K562 (cell line): ENCODE results near the gene AZU1. TPM values are rescaled to one million over a fixed set of nuclear protein-coding genes. Genes with fewer than 3 reads are reported as not detected.

ENCODE experiments used
- BACH1 ChIP-seq: fragments of 200-800 bp; sonication (Bioruptor generic); IDR thresholded peaks from 2 replicates; pipeline ENCODE4 v1.6.1; 2016; ENCODE audit warnings: missing genetic modification characterization, missing compliant biosample characterization
- DDX20 ChIP-seq: fragments of 450-650 bp; IDR thresholded peaks from 2 replicates; pipeline ENCODE4 v1.6.1; 2016; ENCODE audit warnings: missing genetic modification characterization, low read depth, mild to moderate bottlenecking, missing compliant biosample characterization, moderate library complexity
- HCFC1 ChIP-seq: IDR thresholded peaks from 2 replicates; pipeline ENCODE4 v1.6.1; 2012; ENCODE audit warnings: low read depth, low read length, improper control_type of control experiment
- HMG20B ChIP-seq: fragments of 250-450 bp; sonication (Bioruptor Pico); IDR thresholded peaks from 2 replicates; pipeline ENCODE4 v1.5.0; 2021; ENCODE audit warnings: mild to moderate bottlenecking
- MIER1 ChIP-seq: fragments of 450-650 bp; IDR thresholded peaks from 2 replicates; pipeline ENCODE4 v1.6.1; 2016; ENCODE audit warnings: antibody characterized with exemption, mild to moderate bottlenecking, low read depth
- NELFE ChIP-seq: IDR thresholded peaks from 2 replicates; pipeline ENCODE4 v1.6.1; 2011; ENCODE audit warnings: mild to moderate bottlenecking; ENCODE audit not compliant: insufficient read depth, insufficient read length
- NFIC ChIP-seq: fragments of 450-650 bp; IDR thresholded peaks from 2 replicates; pipeline ENCODE4 v1.6.1; 2017; ENCODE audit warnings: mild to moderate bottlenecking, inconsistent platforms
- NFRKB ChIP-seq: fragments of 450-650 bp; IDR thresholded peaks from 2 replicates; pipeline ENCODE4 v1.6.1; 2016; ENCODE audit warnings: low read depth
- PCBP2 ChIP-seq: fragments of 200-400 bp; formaldehyde crosslinking; IDR thresholded peaks from 2 replicates; pipeline ENCODE4 v1.6.1; 2018; ENCODE audit warnings: low read length, low read depth, mild to moderate bottlenecking, moderate library complexity; ENCODE audit not compliant: poor library complexity, severe bottlenecking
- PTRF ChIP-seq: fragments of 450-650 bp; IDR thresholded peaks from 2 replicates; pipeline ENCODE4 v1.6.1; 2016; ENCODE audit warnings: mild to moderate bottlenecking, missing genetic modification characterization, missing compliant biosample characterization
- SMARCA5 ChIP-seq: fragments of 450-650 bp; IDR thresholded peaks from 2 replicates; pipeline ENCODE4 v1.6.1; 2016
- TAF7 ChIP-seq: fragments of 450-650 bp; IDR thresholded peaks from 2 replicates; pipeline ENCODE4 v1.6.1; 2016; ENCODE audit warnings: missing genetic modification characterization, missing compliant biosample characterization
- TCF3 ChIP-seq: sonication (generic); formaldehyde crosslinking; IDR thresholded peaks from 2 replicates; pipeline ENCODE4 v1.4.0; 2020; ENCODE audit warnings: mild to moderate bottlenecking, missing genetic modification reagents
- TRIM24 ChIP-seq, 2 experiments: fragments of 450-650 bp; IDR thresholded peaks; 2 replicates each; pipeline ENCODE4 v1.6.1; 2016
- ZFPM2 ChIP-seq: fragments of 250-450 bp; sonication (Bioruptor Pico); IDR thresholded peaks from 2 replicates; pipeline ENCODE4 v1.5.1; 2022; ENCODE audit warnings: mild to moderate bottlenecking
- ZNF24 ChIP-seq: fragments of 450-650 bp; IDR thresholded peaks from 2 replicates; pipeline ENCODE4 v1.6.1; 2016
- polyA plus RNA-seq, 8 experiments: library from polyadenylated mRNA; depleted of rRNA in 4 of 8; stranded (reverse) in 5 of 8; unstranded in 3 of 8; fragments of >200 nt; fragmentation: Nextera tagmentation in 2 of 8; fragmentation: Illumina TruSeq in 1 of 8; extraction: Ambion mirVana in 2 of 8; extraction: Trizol in 1 of 8; gene quantifications; 2 replicates each; pipeline versions ENCODE4 v1.2.1 to v1.2.3, GENCODE V29; 2011 to 2014; ENCODE audit warnings: inconsistent platforms in 1 of 8, missing spikeins in 1 of 8
- total RNA-seq, 7 experiments: library from RNA; depleted of rRNA in 6 of 7; stranded (reverse); fragments of >200 nt in 6 of 7; fragmentation: Illumina TruSeq in 2 of 7; extraction: Trizol in 2 of 7; gene quantifications; 2 replicates each; pipeline versions ENCODE4 v1.2.1 to v1.2.3, GENCODE V29; 2011 to 2021; ENCODE audit warnings: low replicate concordance in 1 of 7
- TF ChIP-seq, protein P1 (sequence below), 2 experiments: fragments of 250-450 bp in 1 of 2; fragments of 450-650 bp in 1 of 2; sonication (Bioruptor Pico) in 1 of 2; IDR thresholded peaks; 2 replicates each; pipeline versions ENCODE4 v1.6.1 to v1.8.0; 2016 to 2021; ENCODE audit warnings: mild to moderate bottlenecking in 2 of 2, moderate library complexity in 2 of 2, missing compliant biosample characterization in 1 of 2, missing genetic modification characterization in 1 of 2
- TF ChIP-seq, protein P2 (sequence below): sonication (generic); formaldehyde crosslinking; IDR thresholded peaks from 2 replicates; pipeline ENCODE4 v1.8.1; 2022; ENCODE audit warnings: missing genetic modification reagents
- TF ChIP-seq, protein P3 (sequence below): fragments of 250-450 bp; sonication (Bioruptor Pico); IDR thresholded peaks from 2 replicates; pipeline ENCODE4 v1.4.0; 2020; ENCODE audit warnings: mild to moderate bottlenecking
- TF ChIP-seq, protein P4 (sequence below): fragments of 450-650 bp; formaldehyde crosslinking; IDR thresholded peaks from 2 replicates; pipeline ENCODE4 v1.4.0; 2020; ENCODE audit warnings: mild to moderate bottlenecking, mixed read lengths
- TF ChIP-seq, protein P5 (sequence below): fragments of 450-650 bp; IDR thresholded peaks from one replicate; pipeline ENCODE4 v1.6.1; 2018; ENCODE audit warnings: mild to moderate bottlenecking, moderate library complexity; ENCODE audit not compliant: partially characterized antibody

Gene AZU1
- total and polyA plus RNA-seq, 9 of the 15 experiments (the other 6 are each of a cell fraction or from before 2014, with no cell fraction given) = 0.29 to 1.9 (median 0.59) TPM; not detected in 3

DNA sequence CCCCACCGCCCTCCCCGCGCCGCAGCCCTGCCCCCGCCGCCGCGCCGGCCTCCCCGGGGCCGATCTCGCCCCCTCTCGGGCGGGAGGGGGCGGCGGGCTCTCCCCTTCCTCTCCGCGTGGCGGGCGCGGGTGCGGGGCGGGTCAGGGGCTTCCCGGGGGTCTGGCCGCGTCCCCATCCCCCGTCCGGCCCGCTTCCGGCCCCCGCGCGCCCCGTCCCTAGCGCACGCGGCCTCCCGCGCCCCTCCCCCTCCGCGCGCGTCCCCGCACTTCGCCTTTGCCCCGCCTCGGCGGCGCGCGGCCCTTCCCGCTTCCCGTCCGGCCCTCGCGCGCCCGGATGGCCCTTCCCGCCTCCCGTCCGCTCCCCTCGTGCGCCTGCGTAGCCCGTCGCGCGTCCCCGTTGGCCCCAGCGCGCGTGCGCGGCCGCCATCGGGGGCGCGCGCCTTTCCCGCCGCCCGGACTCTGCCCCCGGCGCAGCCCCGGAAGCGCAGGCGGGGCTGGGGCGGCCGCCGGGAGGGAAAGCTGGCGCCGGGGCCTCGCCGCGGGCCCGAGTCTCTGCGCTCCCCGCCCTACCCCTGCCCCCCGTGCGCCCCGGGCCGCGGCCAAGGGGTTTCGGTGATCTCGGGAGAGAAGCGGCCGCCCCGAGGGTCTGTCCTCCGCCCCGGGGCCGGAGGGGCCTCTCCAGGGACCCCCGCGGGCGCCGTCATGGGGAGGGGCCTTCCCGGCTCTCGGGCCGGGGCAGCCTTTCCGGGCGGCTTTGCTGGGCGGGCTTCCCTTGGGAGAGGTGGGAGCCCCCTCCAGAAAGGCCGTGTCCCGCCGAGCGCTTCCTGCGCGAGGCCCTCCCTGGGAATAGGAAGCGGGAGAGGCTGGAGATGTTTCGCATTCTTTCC is 29.9 kb upstream of the AZU1 start (continued):
- TF ChIP-seq, protein P1, sequence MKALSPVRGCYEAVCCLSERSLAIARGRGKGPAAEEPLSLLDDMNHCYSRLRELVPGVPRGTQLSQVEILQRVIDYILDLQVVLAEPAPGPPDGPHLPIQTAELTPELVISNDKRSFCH (CRISPR knock-in tag; IDR thresholded peaks at IDR 0.05) = no peak
- TF ChIP-seq, protein P1 (tag; IDR thresholded peaks at IDR 0.05) = no peak
- TF ChIP-seq, protein P2, sequence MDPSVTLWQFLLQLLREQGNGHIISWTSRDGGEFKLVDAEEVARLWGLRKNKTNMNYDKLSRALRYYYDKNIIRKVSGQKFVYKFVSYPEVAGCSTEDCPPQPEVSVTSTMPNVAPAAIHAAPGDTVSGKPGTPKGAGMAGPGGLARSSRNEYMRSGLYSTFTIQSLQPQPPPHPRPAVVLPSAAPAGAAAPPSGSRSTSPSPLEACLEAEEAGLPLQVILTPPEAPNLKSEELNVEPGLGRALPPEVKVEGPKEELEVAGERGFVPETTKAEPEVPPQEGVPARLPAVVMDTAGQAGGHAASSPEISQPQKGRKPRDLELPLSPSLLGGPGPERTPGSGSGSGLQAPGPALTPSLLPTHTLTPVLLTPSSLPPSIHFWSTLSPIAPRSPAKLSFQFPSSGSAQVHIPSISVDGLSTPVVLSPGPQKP = no peak
- TF ChIP-seq, protein P3, sequence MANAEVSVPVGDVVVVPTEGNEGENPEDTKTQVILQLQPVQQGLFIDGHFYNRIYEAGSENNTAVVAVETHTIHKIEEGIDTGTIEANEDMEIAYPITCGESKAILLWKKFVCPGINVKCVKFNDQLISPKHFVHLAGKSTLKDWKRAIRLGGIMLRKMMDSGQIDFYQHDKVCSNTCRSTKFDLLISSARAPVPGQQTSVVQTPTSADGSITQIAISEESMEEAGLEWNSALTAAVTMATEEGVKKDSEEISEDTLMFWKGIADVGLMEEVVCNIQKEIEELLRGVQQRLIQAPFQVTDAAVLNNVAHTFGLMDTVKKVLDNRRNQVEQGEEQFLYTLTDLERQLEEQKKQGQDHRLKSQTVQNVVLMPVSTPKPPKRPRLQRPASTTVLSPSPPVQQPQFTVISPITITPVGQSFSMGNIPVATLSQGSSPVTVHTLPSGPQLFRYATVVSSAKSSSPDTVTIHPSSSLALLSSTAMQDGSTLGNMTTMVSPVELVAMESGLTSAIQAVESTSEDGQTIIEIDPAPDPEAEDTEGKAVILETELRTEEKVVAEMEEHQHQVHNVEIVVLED = peak; percentile 28; the same call in 1 of the 2 replicates
- TF ChIP-seq, protein P4, sequence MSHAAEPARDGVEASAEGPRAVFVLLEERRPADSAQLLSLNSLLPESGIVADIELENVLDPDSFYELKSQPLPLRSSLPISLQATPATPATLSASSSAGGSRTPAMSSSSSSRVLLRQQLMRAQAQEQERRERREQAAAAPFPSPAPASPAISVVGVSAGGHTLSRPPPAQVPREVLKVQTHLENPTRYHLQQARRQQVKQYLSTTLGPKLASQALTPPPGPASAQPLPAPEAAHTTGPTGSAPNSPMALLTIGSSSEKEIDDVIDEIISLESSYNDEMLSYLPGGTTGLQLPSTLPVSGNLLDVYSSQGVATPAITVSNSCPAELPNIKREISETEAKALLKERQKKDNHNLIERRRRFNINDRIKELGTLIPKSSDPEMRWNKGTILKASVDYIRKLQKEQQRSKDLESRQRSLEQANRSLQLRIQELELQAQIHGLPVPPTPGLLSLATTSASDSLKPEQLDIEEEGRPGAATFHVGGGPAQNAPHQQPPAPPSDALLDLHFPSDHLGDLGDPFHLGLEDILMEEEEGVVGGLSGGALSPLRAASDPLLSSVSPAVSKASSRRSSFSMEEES (CRISPR knock-in tag) = no peak
- TF ChIP-seq PTRF (tag) (no peak), NELFE (no peak), NFRKB (no peak), SMARCA5 (no peak), PCBP2 (peak; percentile 91), ZNF24 (no peak), DDX20 (tag) (no peak), HCFC1 (peak; percentile 60), TAF7 (tag) (no peak), HMG20B (CRISPR knock-in tag) (no peak), BACH1 (no peak), MIER1 (no peak), NFIC (0 out of 2 replicates have a peak, but pooled peaks have one; percentile 2), ZFPM2 (CRISPR knock-in tag) (no peak), TCF3 (CRISPR knock-in tag) (no peak), TRIM24 (IDR thresholded peaks at IDR 0.05) (no peak)
- TF ChIP-seq, protein P5, sequence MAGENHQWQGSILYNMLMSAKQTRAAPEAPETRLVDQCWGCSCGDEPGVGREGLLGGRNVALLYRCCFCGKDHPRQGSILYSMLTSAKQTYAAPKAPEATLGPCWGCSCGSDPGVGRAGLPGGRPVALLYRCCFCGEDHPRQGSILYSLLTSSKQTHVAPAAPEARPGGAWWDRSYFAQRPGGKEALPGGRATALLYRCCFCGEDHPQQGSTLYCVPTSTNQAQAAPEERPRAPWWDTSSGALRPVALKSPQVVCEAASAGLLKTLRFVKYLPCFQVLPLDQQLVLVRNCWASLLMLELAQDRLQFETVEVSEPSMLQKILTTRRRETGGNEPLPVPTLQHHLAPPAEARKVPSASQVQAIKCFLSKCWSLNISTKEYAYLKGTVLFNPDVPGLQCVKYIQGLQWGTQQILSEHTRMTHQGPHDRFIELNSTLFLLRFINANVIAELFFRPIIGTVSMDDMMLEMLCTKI = no peak
